Stimulated activated naive CD4-positive, alpha-beta T cell treated with Interleukin-2 at 50 U/mL for 16 hours (primary cell): ENCODE results near the gene IL23R.

Source experiments
- DNase-seq: peaks from one replicate; lab custom pipeline; 2025; lab: John Stamatoyannopoulos, UW

IL23R gene

GRCh38 chr1:67239738-67240137 is 73.5 kb downstream of the IL23R start:
- no peak for DNase-seq

GRCh38 chr1:67241200-67241746 is 75.0 kb downstream of the IL23R start:
- no peak for DNase-seq

- DNase-seq, result no peak
Observed at GRCh38 chr1:67242016-67242415, 75.8 kb downstream of the IL23R start.

- DNase-seq, result no peak
Observed at GRCh38 chr1:67250051-67250653, 83.9 kb downstream of the IL23R start.

DNA sequence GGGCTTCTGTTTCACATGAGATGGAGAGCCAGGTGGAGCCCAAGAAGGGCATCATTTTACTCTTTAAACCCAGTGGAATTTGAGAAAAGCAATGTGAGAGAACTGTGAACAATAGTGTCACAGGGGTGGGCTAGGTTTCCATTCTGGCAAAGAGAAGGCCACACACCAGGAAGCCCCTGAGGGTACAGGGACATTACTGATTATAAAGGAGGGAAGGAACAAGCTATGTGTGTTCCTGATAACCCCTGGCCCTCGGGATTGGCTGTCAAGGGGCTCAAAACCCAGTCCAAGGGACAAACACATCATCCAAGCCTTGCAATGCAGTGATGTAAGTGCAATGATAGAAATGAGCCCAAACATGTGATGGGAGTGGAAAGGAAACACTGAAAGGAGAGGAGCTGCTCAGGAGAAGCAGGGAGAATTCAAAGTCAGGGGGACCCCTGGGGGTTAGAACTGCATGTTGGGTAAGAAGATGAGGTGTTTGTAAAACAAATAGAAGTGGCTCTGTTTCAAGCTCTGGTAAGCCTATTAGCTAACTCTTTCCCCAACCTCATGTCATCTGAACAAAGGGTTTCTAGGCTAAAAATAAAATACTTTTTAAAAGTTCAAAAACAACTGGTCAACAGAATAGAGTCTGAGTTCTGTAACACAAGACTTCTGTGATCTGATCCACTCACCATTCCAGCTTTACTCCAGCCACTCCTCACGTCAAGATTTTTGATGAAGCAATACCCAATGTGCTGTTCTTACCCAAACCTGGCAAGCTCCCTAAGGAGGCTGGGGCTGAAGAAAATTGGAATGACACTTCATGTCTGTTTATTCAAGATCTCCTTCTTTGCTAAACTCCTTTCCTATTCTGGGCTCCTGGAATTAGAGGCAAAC is 90.3 kb downstream of the IL23R start:
- DNase-seq, result no peak

- no peak for DNase-seq
Observed at GRCh38 chr1:67257173-67257535, 90.9 kb downstream of the IL23R start.

DNA sequence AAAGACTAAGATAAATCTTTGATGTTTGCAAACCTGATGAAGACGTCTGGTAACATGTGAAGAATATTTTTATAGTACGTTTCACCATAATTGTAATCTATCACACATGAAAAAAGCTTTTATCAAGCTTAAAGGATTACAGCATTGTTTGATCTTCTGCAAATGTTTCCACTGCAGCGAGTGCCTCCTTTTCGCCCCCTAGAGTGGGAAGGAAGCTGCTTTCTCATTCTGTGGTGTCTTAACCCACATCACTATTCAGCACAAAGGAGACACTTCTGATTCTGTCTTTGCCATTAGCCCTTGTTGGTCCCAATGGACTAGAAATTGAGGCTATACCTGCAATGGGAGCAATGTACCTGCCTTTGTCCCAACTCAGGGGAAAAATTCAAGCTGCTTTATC is 95.4 kb downstream of the IL23R start:
- no peak for DNase-seq

- no peak for DNase-seq
Observed at GRCh38 chr1:67262735-67263134, 96.5 kb downstream of the IL23R start.

DNA sequence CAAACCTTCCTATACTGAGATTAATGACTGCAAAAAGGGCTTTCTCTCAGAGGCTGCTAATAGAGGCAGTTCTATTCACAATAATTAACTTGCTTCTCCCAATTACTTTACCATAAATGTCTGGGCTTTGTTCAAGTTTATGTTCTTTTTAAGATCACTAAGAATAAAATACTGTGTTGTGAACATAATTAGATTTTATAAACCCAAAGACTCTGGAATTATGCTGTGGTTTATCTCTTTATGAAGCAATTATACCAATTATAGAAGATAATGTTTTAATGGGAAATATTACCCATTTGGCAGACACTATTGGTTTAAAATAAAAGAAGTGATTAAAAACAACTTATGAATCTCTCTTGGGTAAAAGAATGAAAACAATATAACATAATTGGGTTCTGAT is 97.9 kb downstream of the IL23R start:
- DNase-seq, result no peak

GRCh38 chr1:67264899-67265298 is 98.6 kb downstream of the IL23R start:
- no peak for DNase-seq

DNA sequence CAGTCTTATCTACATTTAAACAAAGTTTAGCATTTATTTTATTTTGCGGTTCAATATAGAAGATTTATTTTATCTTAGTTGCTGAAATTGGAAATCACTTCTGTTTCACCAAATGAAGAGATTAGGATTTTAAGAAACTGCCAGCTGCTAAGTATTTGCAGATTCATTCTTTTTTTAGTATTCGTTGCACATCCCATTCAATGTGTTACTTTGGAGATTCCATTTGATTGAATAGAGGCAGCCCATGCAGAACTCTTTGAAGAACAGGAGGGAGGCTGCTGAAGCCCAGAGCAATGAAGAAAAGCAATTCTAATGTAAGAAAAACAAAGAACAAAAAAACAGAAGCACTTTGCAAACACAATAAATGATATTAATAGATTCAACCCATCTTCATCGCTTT is 102.8 kb downstream of the IL23R start:
- DNase-seq, result no peak

DNA sequence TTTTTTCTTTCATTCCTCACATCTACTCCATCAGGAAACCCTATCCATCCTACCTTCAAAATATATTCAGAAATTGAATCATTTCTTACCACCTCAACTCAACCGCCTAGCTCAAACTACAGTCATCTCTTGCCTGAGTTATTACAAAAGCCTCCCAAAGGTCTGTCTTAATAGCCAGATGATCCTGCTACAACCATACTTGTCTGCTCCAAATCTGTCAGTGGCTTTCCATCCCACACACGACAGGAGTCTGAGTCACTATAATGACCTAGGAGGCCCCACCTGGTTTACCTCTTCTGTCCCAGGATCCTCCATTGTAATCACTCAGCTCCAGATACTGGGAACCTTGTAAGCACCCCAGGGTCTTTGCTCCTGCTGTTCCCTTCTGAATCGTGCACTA is 104.3 kb downstream of the IL23R start:
- no peak for DNase-seq

DNA sequence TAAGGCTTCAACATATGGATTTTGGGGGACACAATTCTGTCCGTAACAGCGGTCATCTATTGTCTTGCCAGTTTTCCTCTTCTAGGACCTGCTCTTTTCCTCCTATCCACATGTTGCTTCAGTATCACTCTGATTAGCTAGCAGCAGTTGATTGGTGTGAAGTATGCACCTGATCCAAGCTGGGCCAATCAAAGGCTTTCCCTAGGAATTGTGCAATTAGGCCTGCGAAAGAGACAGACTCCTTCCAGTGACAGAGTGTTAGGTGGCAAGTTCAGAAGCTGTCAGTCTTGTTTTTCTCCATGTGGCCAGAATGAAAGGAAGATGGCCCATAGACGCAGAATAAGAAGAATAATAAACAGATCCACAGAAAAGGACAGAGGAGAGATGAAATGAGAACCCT is 107.3 kb downstream of the IL23R start:
- DNase-seq, result no peak

DNA sequence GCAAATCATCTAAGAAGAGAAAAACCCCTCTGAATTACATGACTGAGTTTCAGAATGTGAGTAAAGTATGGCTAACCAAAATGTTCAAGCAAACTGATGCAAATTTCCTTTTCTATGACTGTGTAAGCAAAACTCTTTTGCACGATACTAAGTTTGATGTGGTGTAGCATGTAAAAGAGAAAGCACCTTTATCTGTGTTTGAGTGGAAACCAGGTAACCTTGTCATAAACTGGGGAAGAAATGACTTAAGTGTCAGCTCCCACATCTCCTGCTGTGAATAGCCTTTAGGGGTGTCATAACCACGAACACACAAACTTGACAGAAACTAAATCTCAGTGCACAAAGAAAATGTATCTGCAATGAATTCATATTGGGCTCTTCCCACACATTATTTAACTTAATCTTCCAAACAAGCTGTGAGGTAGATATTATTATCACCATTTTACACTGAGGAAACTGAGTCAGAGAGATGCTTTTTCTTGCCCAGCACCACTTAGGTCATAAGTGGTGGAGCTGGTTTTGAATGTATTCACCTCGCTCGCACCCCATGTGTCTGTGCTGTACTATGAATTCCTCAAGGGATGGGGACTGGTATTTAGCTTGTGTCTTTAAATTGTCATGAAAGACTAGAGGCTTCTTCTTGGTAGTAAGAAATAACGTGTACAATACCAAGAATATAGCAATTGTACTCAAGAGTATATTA is 108.5 kb downstream of the IL23R start:
- DNase-seq, result no peak

GRCh38 chr1:67280696-67281095 is 114.4 kb downstream of the IL23R start:
- DNase-seq, result no peak

DNA sequence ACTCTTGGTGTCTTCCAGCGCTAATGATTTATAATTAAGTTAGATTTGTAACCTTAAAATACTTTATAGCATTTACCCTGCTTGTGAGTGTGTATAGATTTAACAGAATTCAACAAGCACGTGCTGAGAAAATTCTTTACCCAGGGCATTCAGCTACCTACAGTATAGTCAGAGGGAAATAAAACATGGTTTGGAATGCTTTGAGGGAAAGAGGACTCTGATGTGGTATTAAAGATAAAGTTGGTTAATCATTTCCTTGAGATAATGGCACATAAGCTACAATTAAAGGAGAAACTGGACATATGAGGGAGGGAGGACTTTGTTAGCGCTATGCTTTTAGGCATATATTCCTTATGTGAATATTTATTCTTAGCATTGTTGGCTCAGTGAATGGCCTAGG is 115.0 kb downstream of the IL23R start:
- DNase-seq, result no peak

DNA sequence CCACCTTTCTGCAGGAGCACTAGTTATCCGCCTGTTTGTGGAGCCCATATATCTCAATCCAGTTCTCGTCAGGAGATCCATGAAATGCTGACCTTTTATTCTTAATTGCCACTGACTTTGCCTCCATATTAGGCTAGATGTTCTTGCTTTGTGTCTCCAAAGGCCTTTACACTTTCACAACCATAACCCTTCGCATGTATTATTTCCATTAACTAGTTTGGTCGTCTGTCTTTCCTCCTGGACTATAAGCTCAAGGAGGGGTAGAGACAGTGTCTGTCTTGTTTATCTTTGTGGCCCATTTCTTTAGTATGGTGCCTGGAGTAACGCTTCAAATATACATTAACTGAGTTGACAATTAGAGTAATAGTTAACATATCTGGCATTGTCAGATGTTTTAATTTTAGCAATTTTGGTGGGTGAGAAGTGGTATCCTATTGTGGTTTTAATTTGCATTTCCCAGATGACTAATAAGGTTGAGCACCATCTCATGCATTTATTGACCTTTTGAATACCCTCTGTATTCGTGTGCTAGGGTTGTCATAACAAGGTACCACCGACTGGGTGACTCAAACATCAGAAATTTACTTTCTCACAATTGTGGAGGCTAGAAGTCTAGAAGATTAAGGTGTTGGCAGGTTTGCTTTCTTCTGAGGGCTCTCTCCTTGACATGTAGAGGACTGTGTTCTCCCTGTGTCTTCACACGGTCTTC is 119.7 kb downstream of the IL23R start:
- no peak for DNase-seq

- no peak for DNase-seq
Observed at GRCh38 chr1:67290236-67290635, 124.0 kb downstream of the IL23R start.

GRCh38 chr1:67294836-67295617 is 128.8 kb downstream of the IL23R start:
- DNase-seq, result no peak

- no peak for DNase-seq
Observed at GRCh38 chr1:67298762-67299161, 132.5 kb downstream of the IL23R start.

GRCh38 chr1:67299296-67299695 is 133.0 kb downstream of the IL23R start:
- DNase-seq, result no peak
